DOHH2 (cell line): ENCODE measurements around the gene BCAS1.

Source experiments
- H3F3A ChIP-seq: fragments of 200-600 bp; sonication (generic), shearing (Covaris generic); 2 replicates; pipeline ENCODE4 v1.6.0; 2016; ENCODE audit warnings: antibody characterized with exemption, mild to moderate bottlenecking; ENCODE audit not compliant: control insufficient read depth, insufficient read depth
- H3K27ac ChIP-seq: fragments of 200-600 bp; sonication (generic); 2 replicates; pipeline ENCODE4 v1.5.1; 2014; ENCODE audit warnings: low read depth, mild to moderate bottlenecking, low read length, moderate library complexity
- H3K27me3 ChIP-seq: fragments of 200-600 bp; sonication (generic); 2 replicates; pipeline ENCODE4 v1.6.1; 2014; ENCODE audit warnings: mild to moderate bottlenecking, low read length, mixed read lengths; ENCODE audit not compliant: control insufficient read depth
- H3K36me3 ChIP-seq: fragments of 200-600 bp; sonication (generic); 2 replicates; pipeline ENCODE4 v1.6.1; 2014; ENCODE audit warnings: mild to moderate bottlenecking, low read length, moderate library complexity, mixed read lengths; ENCODE audit not compliant: control insufficient read depth
- H3K4me1 ChIP-seq: fragments of 200-600 bp; sonication (generic); 2 replicates; pipeline ENCODE4 v1.6.1; 2014; ENCODE audit warnings: mild to moderate bottlenecking, low read length, mixed read lengths; ENCODE audit not compliant: control insufficient read depth
- H3K4me2 ChIP-seq: fragments of 200-600 bp; sonication (generic); 2 replicates; pipeline ENCODE4 v1.6.0; 2014; ENCODE audit warnings: mild to moderate bottlenecking, low read length, moderate library complexity
- H3K4me3 ChIP-seq: fragments of 200-600 bp; sonication (generic); 2 replicates; pipeline ENCODE4 v1.5.1; 2014; ENCODE audit warnings: mild to moderate bottlenecking, low read length, mixed read lengths
- H3K79me2 ChIP-seq: fragments of 200-600 bp; sonication (generic); 2 replicates; pipeline ENCODE4 v1.6.1; 2014; ENCODE audit warnings: mild to moderate bottlenecking, low read length, mixed read lengths; ENCODE audit not compliant: control insufficient read depth
- H3K9me2 ChIP-seq: fragments of 200-600 bp; sonication (generic); replicated peaks from 2 replicates; pipeline ENCODE4 v1.6.1; 2014; ENCODE audit warnings: mild to moderate bottlenecking, low read length, mixed read lengths; ENCODE audit not compliant: control insufficient read depth
- H3K9me3 ChIP-seq: fragments of 200-600 bp; sonication (generic); 2 replicates; pipeline ENCODE4 v1.6.1; 2014; ENCODE audit warnings: antibody characterized with exemption, low read length, mixed read lengths; ENCODE audit not compliant: control insufficient read depth, insufficient read depth
- H4K20me1 ChIP-seq: fragments of 200-600 bp; sonication (generic); 2 replicates; pipeline ENCODE4 v1.6.0; 2014; ENCODE audit warnings: low read depth, mild to moderate bottlenecking, antibody characterized with exemption, low read length, moderate library complexity; ENCODE audit not compliant: control insufficient read depth, insufficient read depth
- EZH2phosphoT487 ChIP-seq: fragments of 200-600 bp; sonication (generic); IDR thresholded peaks from 2 replicates; pipeline ENCODE4 v1.6.1; 2017; ENCODE audit warnings: borderline replicate concordance, mild to moderate bottlenecking, antibody characterized with exemption, low read length, moderate library complexity, mixed read lengths
- TF ChIP-seq, protein P1 (sequence below): fragments of 200-600 bp; sonication (generic); IDR thresholded peaks from one replicate; pipeline ENCODE4 v1.5.1; 2014; ENCODE audit warnings: antibody characterized with exemption, mild to moderate bottlenecking, low read depth, low read length; ENCODE audit not compliant: poor library complexity, severe bottlenecking

The BCAS1 gene

DNA sequence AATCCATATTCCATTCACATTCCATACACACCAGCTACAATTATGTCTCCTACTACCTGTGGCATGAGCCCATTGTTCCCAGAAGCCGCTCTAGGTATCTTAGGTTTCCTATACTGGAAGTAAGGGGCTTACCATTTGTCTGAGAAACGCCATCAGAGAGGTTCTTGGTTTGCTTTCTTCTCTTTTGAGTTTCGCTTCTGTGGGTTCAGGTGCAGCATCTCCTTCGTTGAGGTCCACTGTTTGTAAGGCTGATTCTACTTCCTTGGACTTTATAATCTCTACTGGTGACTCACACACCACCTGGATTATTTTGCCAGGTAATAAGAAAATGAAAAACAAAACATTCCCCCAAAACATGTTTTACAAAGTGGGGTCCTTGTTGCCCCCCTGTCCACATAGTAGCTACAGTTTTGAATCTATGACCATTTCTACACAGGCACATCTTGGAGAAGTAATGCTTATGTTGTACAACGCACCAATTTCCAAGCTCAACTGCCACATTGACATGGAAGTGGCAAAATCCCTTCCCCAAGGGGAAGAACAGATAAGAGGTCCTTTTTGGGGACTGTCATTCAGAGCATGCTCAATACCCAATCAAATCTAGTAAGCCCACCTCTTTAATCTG is 103.5 kb downstream of the BCAS1 start:
- no peaks in the 10 kb centered on the region for H3K36me3 ChIP-seq
- no peak overlapping the region for H3K27ac ChIP-seq
- H3K4me3 ChIP-seq = no peak overlapping the region
- no peaks in the 10 kb centered on the region for H4K20me1 ChIP-seq
- peaks cover 7% of the 10 kb centered on the region; the same call in 1 of the 2 replicates for H3K27me3 ChIP-seq
- no peak overlapping the region for H3K4me2 ChIP-seq
- H3K4me1 ChIP-seq = no peaks in the 10 kb centered on the region
- H3F3A ChIP-seq = no peaks in the 10 kb centered on the region
- TF ChIP-seq EZH2phosphoT487 = no peak
- TF ChIP-seq, protein P1, sequence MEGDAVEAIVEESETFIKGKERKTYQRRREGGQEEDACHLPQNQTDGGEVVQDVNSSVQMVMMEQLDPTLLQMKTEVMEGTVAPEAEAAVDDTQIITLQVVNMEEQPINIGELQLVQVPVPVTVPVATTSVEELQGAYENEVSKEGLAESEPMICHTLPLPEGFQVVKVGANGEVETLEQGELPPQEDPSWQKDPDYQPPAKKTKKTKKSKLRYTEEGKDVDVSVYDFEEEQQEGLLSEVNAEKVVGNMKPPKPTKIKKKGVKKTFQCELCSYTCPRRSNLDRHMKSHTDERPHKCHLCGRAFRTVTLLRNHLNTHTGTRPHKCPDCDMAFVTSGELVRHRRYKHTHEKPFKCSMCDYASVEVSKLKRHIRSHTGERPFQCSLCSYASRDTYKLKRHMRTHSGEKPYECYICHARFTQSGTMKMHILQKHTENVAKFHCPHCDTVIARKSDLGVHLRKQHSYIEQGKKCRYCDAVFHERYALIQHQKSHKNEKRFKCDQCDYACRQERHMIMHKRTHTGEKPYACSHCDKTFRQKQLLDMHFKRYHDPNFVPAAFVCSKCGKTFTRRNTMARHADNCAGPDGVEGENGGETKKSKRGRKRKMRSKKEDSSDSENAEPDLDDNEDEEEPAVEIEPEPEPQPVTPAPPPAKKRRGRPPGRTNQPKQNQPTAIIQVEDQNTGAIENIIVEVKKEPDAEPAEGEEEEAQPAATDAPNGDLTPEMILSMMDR = no peak
- no peaks in the 10 kb centered on the region for H3K79me2 ChIP-seq
- H3K9me2 ChIP-seq = no peaks in the 10 kb centered on the region
- H3K9me3 ChIP-seq = no peaks in the 10 kb centered on the region

- no peaks in the 10 kb centered on the region for H3K36me3 ChIP-seq
- no peaks in the 10 kb centered on the region for H3K9me2 ChIP-seq
- TF ChIP-seq, protein P1 = no peak
- no peak for TF ChIP-seq EZH2phosphoT487
Observed at GRCh38 chr20:53964501-53965253, 105.7 kb downstream of the BCAS1 start.

GRCh38 chr20:53964067-53964466 is 106.3 kb downstream of the BCAS1 start:
- peaks cover 3% of the 10 kb centered on the region; the same call in 1 of the 2 replicates for H3K4me1 ChIP-seq
- no peaks in the 10 kb centered on the region for H3K9me2 ChIP-seq
- no peak overlapping the region for H3K27ac ChIP-seq
- H3K36me3 ChIP-seq = no peaks in the 10 kb centered on the region
- no peak for TF ChIP-seq EZH2phosphoT487
- TF ChIP-seq, protein P1 = no peak
- H3K4me3 ChIP-seq = no peak overlapping the region
- no peaks in the 10 kb centered on the region for H3K79me2 ChIP-seq
- peaks cover 10% of the 10 kb centered on the region for H3K27me3 ChIP-seq
- no peaks in the 10 kb centered on the region for H4K20me1 ChIP-seq
- no peak overlapping the region for H3K4me2 ChIP-seq
- no peaks in the 10 kb centered on the region for H3F3A ChIP-seq
- H3K9me3 ChIP-seq = no peaks in the 10 kb centered on the region

More at GRCh38 chr20:53964501-53965253, 105.7 kb downstream of the BCAS1 start:
- Histone ChIP-seq H3K4me1 (peaks cover 3% of the 10 kb centered on the region; the same call in 1 of the 2 replicates), H3K9me3 (no peaks in the 10 kb centered on the region), H3F3A (no peaks in the 10 kb centered on the region), H4K20me1 (no peaks in the 10 kb centered on the region), H3K4me2 (no peak overlapping the region), H3K27me3 (peaks cover 9% of the 10 kb centered on the region), H3K27ac (no peak overlapping the region), H3K4me3 (no peak overlapping the region), H3K79me2 (no peaks in the 10 kb centered on the region)
